NT2/D1 (cell line): ENCODE measurements around the gene PHKB.

Source experiments
- SUZ12 ChIP-seq: IDR thresholded peaks from 2 replicates; pipeline ENCODE4 v1.6.1; 2011; ENCODE audit not compliant: insufficient read length, insufficient read depth; ENCODE audit errors: extremely low read depth
- YY1 ChIP-seq: IDR thresholded peaks from 2 replicates; pipeline ENCODE4 v1.6.1; 2011; ENCODE audit not compliant: insufficient read length, insufficient read depth
- ZNF274 ChIP-seq: IDR thresholded peaks from 2 replicates; pipeline ENCODE4 v1.6.1; 2011; ENCODE audit warnings: mild to moderate bottlenecking, low read depth, low read length

DNA sequence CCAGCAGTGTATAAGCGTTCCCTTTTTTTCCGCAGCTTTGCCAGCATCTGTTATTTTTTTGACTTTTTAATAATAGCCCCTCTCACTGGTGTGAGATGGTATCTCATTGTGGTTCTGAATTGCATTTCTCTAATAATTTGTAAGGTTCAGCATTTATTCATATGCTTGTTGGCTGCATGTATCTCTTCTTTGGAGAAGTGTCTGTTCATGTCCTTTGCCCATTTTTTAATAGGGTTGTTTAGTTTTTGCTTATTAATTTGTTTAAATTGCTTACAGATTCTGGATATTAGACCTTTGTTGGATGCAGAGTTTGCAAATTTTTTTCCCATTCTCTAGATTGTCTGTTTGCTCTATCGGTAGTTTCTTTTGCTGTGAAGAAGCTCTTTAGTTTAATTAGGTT is 26.9 kb downstream of the PHKB start:
- TF ChIP-seq YY1, result no peak
- no peak for TF ChIP-seq ZNF274
- no peak for TF ChIP-seq SUZ12
